ENCODE data around the gene NEXN. TPM values are rescaled to one million over a fixed set of nuclear protein-coding genes. Genes with fewer than 3 reads are reported as not detected.

The NEXN gene
- total and polyA plus RNA-seq, 2 donors (not counting 1 experiment from before 2014, with no cell fraction given), result 0.07 to 0.81 TPM

DNA sequence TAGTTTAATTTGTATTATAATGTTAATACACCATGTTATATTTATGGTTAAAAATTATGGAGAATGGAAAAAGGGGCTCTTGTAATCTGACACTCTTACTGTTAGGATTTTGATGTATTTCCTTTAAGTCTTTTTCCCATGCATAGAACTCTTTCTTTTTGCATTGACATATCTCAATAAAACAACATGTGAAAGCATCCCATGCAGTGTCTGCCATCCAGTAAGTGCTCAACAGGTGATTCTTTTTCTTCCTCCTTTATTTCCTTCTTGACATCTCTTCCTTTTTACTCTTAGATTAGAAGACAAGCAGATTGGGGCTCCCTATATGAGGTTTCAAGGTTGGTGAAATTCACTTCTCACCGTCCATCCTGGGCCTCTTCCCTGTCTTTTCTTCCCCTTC is 2.8 kb downstream of the NEXN start:
- H3K27me3 ChIP-seq (replicated peaks in 1 of 4; ENCODE audit: control extremely low read depth in 1 of 4, control insufficient read depth in 3 of 4, insufficient read depth in 4 of 4, low read length in 3 of 4), result peaks cover 0 to 12% (median 4%) of the 10 kb centered on the region in 4 experiments
- H3K9me3 ChIP-seq (ENCODE audit: control extremely low read depth in 1 of 3, control insufficient read depth in 2 of 3, insufficient read depth in 1 of 3, low read length in 2 of 3), result peaks cover 0 to under 1% (median 0%) of the 10 kb centered on the region in 3 donors
- POLR2A ChIA-PET, result no interaction called here
- no peak overlapping the region for H3K4me3 ChIP-seq (ENCODE audit: control extremely low read depth in 1 of 5, extremely low read depth in 1 of 5, insufficient read depth in 1 of 5, low read depth in 2 of 5, low read length in 4 of 5)
- no peak for ATAC-seq (ENCODE audit: low read depth)
- Mint-ChIP-seq H3K4me1 (peaks cover 13% of the 10 kb centered on the region), H3K4me3 (no peak overlapping the region), H3K27me3 (peaks cover 19% of the 10 kb centered on the region), H3K9me3 (ENCODE audit: insufficient read depth) (peaks cover 2% of the 10 kb centered on the region), H3K27ac (no peak overlapping the region)
- no peak overlapping the region for H3K4me2 ChIP-seq (replicated peaks; ENCODE audit: low read depth, low read length, poor library complexity, severe bottlenecking)
- H3K9ac ChIP-seq (ENCODE audit: low read length), result no peak overlapping the region
- DNase-seq, result no peak
- intact Hi-C loops (cut with micrococcal nuclease), result no loop called here
- no peaks in the 10 kb centered on the region for H3K36me3 ChIP-seq (replicated peaks in 1 of 2; ENCODE audit: control extremely low read depth in 1 of 2, control insufficient read depth in 1 of 2, extremely low read depth in 1 of 2, insufficient read depth in 2 of 2, low read length in 1 of 2)
- CTCF ChIA-PET, result no interaction called here
- no peaks in the 10 kb centered on the region for H4K20me1 ChIP-seq (ENCODE audit: control insufficient read depth, insufficient read depth, low read length, poor library complexity, severe bottlenecking)
- no peak overlapping the region for H2AFZ ChIP-seq (ENCODE audit: insufficient read depth, low read depth, low read length, poor library complexity, severe bottlenecking)
- H3K79me2 ChIP-seq (ENCODE audit: control insufficient read depth, insufficient read depth, low read length), result no peaks in the 10 kb centered on the region
- H3K27ac ChIP-seq (ENCODE audit: low read length in 2 of 2), result no peak overlapping the region
- TF ChIP-seq EZH2 (IDR thresholded peaks at IDR 0.05; ENCODE audit: borderline replicate concordance, insufficient read depth, low read depth, low read length, poor library complexity, severe bottlenecking) (no peak), CTCF (IDR thresholded peaks at IDR 0.05) (no peak)
- WGBS (ENCODE audit: insufficient coverage), result no CpG with 5 or more reads among the region's 1 CpG
- peaks cover 11 to 13% of the 10 kb centered on the region in 2 donors for H3K4me1 ChIP-seq (ENCODE audit: control insufficient read depth in 2 of 2, insufficient read depth in 2 of 2, low read length in 2 of 2)

DNA sequence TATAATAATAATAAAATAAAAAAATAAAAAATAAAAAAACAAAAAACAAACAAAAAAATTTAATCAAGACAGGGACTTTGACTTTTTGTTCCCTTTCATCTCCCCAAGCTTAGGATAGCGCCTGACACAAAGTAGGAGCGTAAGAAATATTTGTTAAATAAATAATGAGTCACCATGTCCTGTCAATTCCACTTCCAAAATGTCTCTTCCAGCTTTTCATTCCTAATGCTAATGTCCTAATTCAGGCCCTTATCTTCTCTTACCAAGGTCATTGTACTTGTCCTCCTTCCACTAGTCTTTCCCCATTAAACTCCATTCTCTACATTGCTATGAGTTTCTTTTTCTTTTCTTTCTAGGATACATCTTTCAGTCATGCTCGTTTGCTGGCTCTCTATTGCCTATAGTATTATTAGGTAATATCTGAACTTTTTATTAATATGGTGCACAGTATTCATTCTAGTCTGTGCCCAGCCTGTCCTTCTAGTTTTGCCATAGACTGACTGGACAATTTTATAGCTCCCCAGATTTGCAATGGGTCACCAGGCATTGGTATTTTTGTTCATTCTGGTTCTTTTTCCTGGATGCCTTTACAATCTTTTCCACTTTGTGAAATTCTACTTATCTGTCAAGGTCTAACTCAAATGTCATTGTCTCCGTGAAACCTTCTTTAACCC is 11.4 kb downstream of the NEXN start:
- CTCF ChIA-PET, result no interaction called here
- no peak overlapping the region for H3K9ac ChIP-seq (ENCODE audit: low read length)
- no peak overlapping the region for H3K4me3 Mint-ChIP-seq
- no peak overlapping the region for H3K27ac ChIP-seq (ENCODE audit: low read length in 2 of 2)
- H3K27ac Mint-ChIP-seq, result no peak overlapping the region
- H3K36me3 ChIP-seq (replicated peaks in 1 of 2; ENCODE audit: control extremely low read depth in 1 of 2, control insufficient read depth in 1 of 2, extremely low read depth in 1 of 2, insufficient read depth in 2 of 2, low read length in 1 of 2), result no peaks in the 10 kb centered on the region
- H3K4me1 Mint-ChIP-seq, result no peaks in the 10 kb centered on the region
- no peaks in the 10 kb centered on the region for H4K20me1 ChIP-seq (ENCODE audit: control insufficient read depth, insufficient read depth, low read length, poor library complexity, severe bottlenecking)
- DNase-seq (no peak), ATAC-seq (ENCODE audit: low read depth) (no peak)
- H3K4me3 ChIP-seq (ENCODE audit: control extremely low read depth in 1 of 5, extremely low read depth in 1 of 5, insufficient read depth in 1 of 5, low read depth in 2 of 5, low read length in 4 of 5), result no peak overlapping the region
- H3K27me3 Mint-ChIP-seq, result no peaks in the 10 kb centered on the region
- WGBS (ENCODE audit: insufficient coverage), result no CpG with 5 or more reads among the region's 4 CpGs
- H3K9me3 Mint-ChIP-seq (ENCODE audit: insufficient read depth), result no peaks in the 10 kb centered on the region
- peaks cover 0 to 3% (median 1%) of the 10 kb centered on the region in 3 donors for H3K9me3 ChIP-seq (ENCODE audit: control extremely low read depth in 1 of 3, control insufficient read depth in 2 of 3, insufficient read depth in 1 of 3, low read length in 2 of 3)
- POLR2A ChIA-PET, result no interaction called here
- no peaks in the 10 kb centered on the region for H3K79me2 ChIP-seq (ENCODE audit: control insufficient read depth, insufficient read depth, low read length)
- H3K4me1 ChIP-seq (ENCODE audit: control insufficient read depth in 2 of 2, insufficient read depth in 2 of 2, low read length in 2 of 2), result no peaks in the 10 kb centered on the region
- no peaks in the 10 kb centered on the region for H3K27me3 ChIP-seq (replicated peaks in 1 of 4; ENCODE audit: control extremely low read depth in 1 of 4, control insufficient read depth in 3 of 4, insufficient read depth in 4 of 4, low read length in 3 of 4)
- no peak overlapping the region for H2AFZ ChIP-seq (ENCODE audit: insufficient read depth, low read depth, low read length, poor library complexity, severe bottlenecking)
- no peak overlapping the region for H3K4me2 ChIP-seq (replicated peaks; ENCODE audit: low read depth, low read length, poor library complexity, severe bottlenecking)
- TF ChIP-seq CTCF (IDR thresholded peaks at IDR 0.05) (no peak), EZH2 (IDR thresholded peaks at IDR 0.05; ENCODE audit: borderline replicate concordance, insufficient read depth, low read depth, low read length, poor library complexity, severe bottlenecking) (no peak)
- intact Hi-C loops (cut with micrococcal nuclease), result no loop called here

All from B cell (primary cell).